Mucosa of rectum (tissue), 2 donors: ENCODE measurements around the gene FBXL16.

ENCODE experiments used
- H3K27ac ChIP-seq, 2 donors: one replicate each; pipeline ENCODE4 v1.7.0; 2013; ENCODE audit warnings: inconsistent platforms in 2 of 2, low read depth in 2 of 2, low read length in 2 of 2
- H3K27me3 ChIP-seq, 2 donors: one replicate each; pipeline ENCODE4 v1.7.0; 2013; ENCODE audit warnings: low read length in 2 of 2; ENCODE audit not compliant: control insufficient read depth in 2 of 2, insufficient read depth in 2 of 2
- H3K36me3 ChIP-seq, 2 donors: one replicate each; pipeline ENCODE4 v1.7.0; 2013; ENCODE audit warnings: low read length in 2 of 2; ENCODE audit not compliant: control insufficient read depth in 2 of 2, insufficient read depth in 2 of 2
- H3K4me1 ChIP-seq, 2 donors: one replicate each; pipeline ENCODE4 v1.7.0; 2013; ENCODE audit warnings: low read length in 2 of 2, mild to moderate bottlenecking in 1 of 2; ENCODE audit not compliant: control insufficient read depth in 2 of 2, insufficient read depth in 2 of 2
- H3K4me3 ChIP-seq, 2 donors: one replicate each; pipeline ENCODE4 v1.7.0; 2013; ENCODE audit warnings: low read length in 2 of 2
- H3K9ac ChIP-seq, 2 donors: one replicate each; pipeline ENCODE4 v1.7.0; 2013; ENCODE audit warnings: low read length in 2 of 2, low read depth in 1 of 2, mild to moderate bottlenecking in 1 of 2
- H3K9me3 ChIP-seq, 2 donors: one replicate each; pipeline ENCODE4 v1.7.0; 2013; ENCODE audit warnings: low read length in 2 of 2; ENCODE audit not compliant: control insufficient read depth in 2 of 2
- donor health status: healthy.
- donor health status: Normal muscosa, but diverticular disease.

The FBXL16 gene

GRCh38 chr16:648781-649589 is 56.6 kb downstream of the FBXL16 start, which contains the start of gene WDR90:
Gene WDR90 (plus strand): TSS chr16:649365. CDS start chr16:649417, 52 bp downstream.
- H3K27me3 ChIP-seq = no peaks in the 10 kb centered on the region
- H3K36me3 ChIP-seq = no peaks in the 10 kb centered on the region
- H3K27ac ChIP-seq = peak within 1 kb of the TSS; percentile 94 to 95
- H3K4me3 ChIP-seq = peak within 1 kb of the TSS; percentile 64 to 72
- H3K4me1 ChIP-seq = peaks cover 45 to 55% of the 10 kb centered on the region in 2 donors
- H3K9me3 ChIP-seq = no peaks in the 10 kb centered on the region
- H3K9ac ChIP-seq = peak within 1 kb of the TSS; percentile 72 to 73

- peaks cover 50 to 61% of the 10 kb centered on the region in 2 donors for H3K4me1 ChIP-seq
- H3K27me3 ChIP-seq = no peaks in the 10 kb centered on the region
- H3K4me3 ChIP-seq = peak overlapping the region; percentile 64 to 72
Measured at GRCh38 chr16:648071-648780, 57.4 kb downstream of the FBXL16 start.

GRCh38 chr16:647173-647902 is 58.3 kb downstream of the FBXL16 start:
- no peaks in the 10 kb centered on the region for H3K27me3 ChIP-seq
- H3K27ac ChIP-seq = peak overlapping the region; percentile 94 to 95

More at GRCh38 chr16:648071-648780, 57.4 kb downstream of the FBXL16 start:
- Histone ChIP-seq H3K36me3 (no peaks in the 10 kb centered on the region), H3K27ac (peak overlapping the region; percentile 94 to 95), H3K9me3 (no peaks in the 10 kb centered on the region), H3K9ac (peak overlapping the region; percentile 72 to 73)

GRCh38 chr16:646679-647172 is 58.9 kb downstream of the FBXL16 start:
- peak overlapping the region; percentile 3 to 45 for H3K4me3 ChIP-seq
- peaks cover 58 to 70% of the 10 kb centered on the region in 2 donors for H3K4me1 ChIP-seq
- peak overlapping the region; percentile 60 to 72 for H3K9ac ChIP-seq
- H3K9me3 ChIP-seq = no peaks in the 10 kb centered on the region
- no peaks in the 10 kb centered on the region for H3K36me3 ChIP-seq
- H3K27ac ChIP-seq = peak overlapping the region; percentile 94 to 95
- H3K27me3 ChIP-seq = no peaks in the 10 kb centered on the region

More at GRCh38 chr16:647173-647902, 58.3 kb downstream of the FBXL16 start:
- H3K9me3 ChIP-seq = no peaks in the 10 kb centered on the region
- H3K4me1 ChIP-seq = peaks cover 58 to 70% of the 10 kb centered on the region in 2 donors
- no peaks in the 10 kb centered on the region for H3K36me3 ChIP-seq
- peak overlapping the region; percentile 20 to 45 for H3K4me3 ChIP-seq
- peak overlapping the region; percentile 60 to 72 for H3K9ac ChIP-seq

GRCh38 chr16:645852-646678 is 59.5 kb downstream of the FBXL16 start:
- Histone ChIP-seq H3K9me3 (no peaks in the 10 kb centered on the region), H3K4me3 (peak overlapping the region; percentile 33 to 45), H3K4me1 (peaks cover 61 to 70% of the 10 kb centered on the region in 2 donors), H3K9ac (peak overlapping the region; percentile 60 to 72), H3K27me3 (no peaks in the 10 kb centered on the region), H3K27ac (peak overlapping the region; percentile 94 to 95), H3K36me3 (no peaks in the 10 kb centered on the region)

GRCh38 chr16:644556-644955 is 61.0 kb downstream of the FBXL16 start:
- H3K9ac ChIP-seq = peak overlapping the region in 1 of 2 donors; percentile 24
- no peaks in the 10 kb centered on the region for H3K9me3 ChIP-seq
- no peaks in the 10 kb centered on the region for H3K27me3 ChIP-seq
- H3K4me1 ChIP-seq = peaks cover 57 to 63% of the 10 kb centered on the region in 2 donors
- peak overlapping the region in 1 of 2 donors; percentile 3 for H3K4me3 ChIP-seq
- H3K27ac ChIP-seq = peak overlapping the region; percentile 94 to 95
- no peaks in the 10 kb centered on the region for H3K36me3 ChIP-seq

GRCh38 chr16:643050-643368 is 62.6 kb downstream of the FBXL16 start:
- H3K4me1 ChIP-seq = peaks cover 48 to 51% of the 10 kb centered on the region in 2 donors
- no peaks in the 10 kb centered on the region for H3K27me3 ChIP-seq
- H3K36me3 ChIP-seq = no peaks in the 10 kb centered on the region
- H3K9me3 ChIP-seq = no peaks in the 10 kb centered on the region
- H3K4me3 ChIP-seq = peak overlapping the region; percentile 80 to 84
- H3K27ac ChIP-seq = peak overlapping the region; percentile 91 to 92
- peak overlapping the region; percentile 84 to 94 for H3K9ac ChIP-seq
